ENCODE measurements around the gene ATG9A.

Gene ATG9A

DNA sequence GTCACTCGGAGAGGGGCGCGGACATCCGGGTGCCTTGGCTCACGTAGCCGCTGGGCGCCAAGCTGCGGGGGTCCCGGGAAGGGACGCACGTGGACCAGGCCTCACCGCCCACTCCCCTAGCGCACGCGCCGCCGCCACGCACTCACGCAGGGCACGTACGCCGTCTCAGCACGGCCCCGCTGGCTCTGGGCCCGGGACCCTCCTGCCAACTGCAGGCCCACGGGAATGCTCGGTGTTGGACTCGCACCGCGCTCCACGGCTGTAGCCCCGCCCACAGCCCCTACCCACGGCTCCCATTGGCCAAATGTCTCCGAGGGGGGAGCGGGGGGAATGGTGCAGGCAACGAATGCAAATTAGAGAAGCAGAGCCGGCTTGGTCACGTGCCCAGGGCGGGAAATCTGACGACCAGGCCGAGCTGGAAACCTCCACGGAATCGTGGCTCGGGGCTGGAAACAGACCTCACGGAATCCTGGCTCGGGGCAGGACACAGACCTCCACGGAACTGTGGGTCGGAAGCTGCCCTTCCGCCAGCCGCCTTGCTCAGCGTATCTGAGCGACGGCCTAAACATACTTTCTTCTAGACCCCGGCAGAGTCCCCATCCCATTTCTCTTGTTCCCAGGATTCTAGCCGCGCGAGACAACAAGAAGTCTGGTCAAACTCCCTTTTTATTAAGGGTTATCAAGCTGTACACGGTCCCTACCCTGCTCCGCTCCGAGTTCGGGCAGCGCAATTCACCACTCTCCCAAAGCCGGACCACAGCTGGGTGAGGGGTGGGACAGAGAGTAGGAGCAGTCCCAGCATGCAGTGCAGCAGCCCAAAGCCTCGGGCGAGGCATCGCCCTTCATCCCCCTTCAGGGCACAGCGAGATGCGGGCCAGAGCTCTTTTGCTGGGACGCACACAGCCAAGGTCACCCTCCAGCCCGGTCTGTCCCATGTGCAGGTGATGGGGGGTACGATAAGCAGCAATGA is 10.4 kb downstream of the ATG9A start, which contains the start of gene ABCB6 (continued):
- TF ChIP-seq, protein P1, sequence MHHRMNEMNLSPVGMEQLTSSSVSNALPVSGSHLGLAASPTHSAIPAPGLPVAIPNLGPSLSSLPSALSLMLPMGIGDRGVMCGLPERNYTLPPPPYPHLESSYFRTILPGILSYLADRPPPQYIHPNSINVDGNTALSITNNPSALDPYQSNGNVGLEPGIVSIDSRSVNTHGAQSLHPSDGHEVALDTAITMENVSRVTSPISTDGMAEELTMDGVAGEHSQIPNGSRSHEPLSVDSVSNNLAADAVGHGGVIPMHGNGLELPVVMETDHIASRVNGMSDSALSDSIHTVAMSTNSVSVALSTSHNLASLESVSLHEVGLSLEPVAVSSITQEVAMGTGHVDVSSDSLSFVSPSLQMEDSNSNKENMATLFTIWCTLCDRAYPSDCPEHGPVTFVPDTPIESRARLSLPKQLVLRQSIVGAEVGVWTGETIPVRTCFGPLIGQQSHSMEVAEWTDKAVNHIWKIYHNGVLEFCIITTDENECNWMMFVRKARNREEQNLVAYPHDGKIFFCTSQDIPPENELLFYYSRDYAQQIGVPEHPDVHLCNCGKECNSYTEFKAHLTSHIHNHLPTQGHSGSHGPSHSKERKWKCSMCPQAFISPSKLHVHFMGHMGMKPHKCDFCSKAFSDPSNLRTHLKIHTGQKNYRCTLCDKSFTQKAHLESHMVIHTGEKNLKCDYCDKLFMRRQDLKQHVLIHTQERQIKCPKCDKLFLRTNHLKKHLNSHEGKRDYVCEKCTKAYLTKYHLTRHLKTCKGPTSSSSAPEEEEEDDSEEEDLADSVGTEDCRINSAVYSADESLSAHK (tag by site-specific recombination; IDR thresholded peaks at IDR 0.05): peak; percentile 94
- TF ChIP-seq KLF10 (tag by site-specific recombination; IDR thresholded peaks at IDR 0.05): peak; percentile 66
- peak; percentile 49; the same call in 1 of the 2 replicates for TF ChIP-seq ZNF76 (tag by site-specific recombination; IDR thresholded peaks at IDR 0.05; ENCODE audit: borderline replicate concordance, low read depth)
- TF ChIP-seq, protein P2, sequence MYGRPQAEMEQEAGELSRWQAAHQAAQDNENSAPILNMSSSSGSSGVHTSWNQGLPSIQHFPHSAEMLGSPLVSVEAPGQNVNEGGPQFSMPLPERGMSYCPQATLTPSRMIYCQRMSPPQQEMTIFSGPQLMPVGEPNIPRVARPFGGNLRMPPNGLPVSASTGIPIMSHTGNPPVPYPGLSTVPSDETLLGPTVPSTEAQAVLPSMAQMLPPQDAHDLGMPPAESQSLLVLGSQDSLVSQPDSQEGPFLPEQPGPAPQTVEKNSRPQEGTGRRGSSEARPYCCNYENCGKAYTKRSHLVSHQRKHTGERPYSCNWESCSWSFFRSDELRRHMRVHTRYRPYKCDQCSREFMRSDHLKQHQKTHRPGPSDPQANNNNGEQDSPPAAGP (tag by site-specific recombination; IDR thresholded peaks at IDR 0.05): 0 out of 2 replicates have a peak, but pooled peaks have one; percentile 29
- no peak for TF ChIP-seq ZNF585B (tag by site-specific recombination; IDR thresholded peaks at IDR 0.05)
- TF ChIP-seq RBAK (tag by site-specific recombination; IDR thresholded peaks at IDR 0.05): no peak
- 0 out of 2 replicates have a peak, but pooled peaks have one; percentile 21 for TF ChIP-seq EGR2 (tag by site-specific recombination; IDR thresholded peaks at IDR 0.05; ENCODE audit: low read depth)
- peak; percentile 3 for TF ChIP-seq ZBTB48 (tag by site-specific recombination; IDR thresholded peaks at IDR 0.05)
- TF ChIP-seq, protein P3, sequence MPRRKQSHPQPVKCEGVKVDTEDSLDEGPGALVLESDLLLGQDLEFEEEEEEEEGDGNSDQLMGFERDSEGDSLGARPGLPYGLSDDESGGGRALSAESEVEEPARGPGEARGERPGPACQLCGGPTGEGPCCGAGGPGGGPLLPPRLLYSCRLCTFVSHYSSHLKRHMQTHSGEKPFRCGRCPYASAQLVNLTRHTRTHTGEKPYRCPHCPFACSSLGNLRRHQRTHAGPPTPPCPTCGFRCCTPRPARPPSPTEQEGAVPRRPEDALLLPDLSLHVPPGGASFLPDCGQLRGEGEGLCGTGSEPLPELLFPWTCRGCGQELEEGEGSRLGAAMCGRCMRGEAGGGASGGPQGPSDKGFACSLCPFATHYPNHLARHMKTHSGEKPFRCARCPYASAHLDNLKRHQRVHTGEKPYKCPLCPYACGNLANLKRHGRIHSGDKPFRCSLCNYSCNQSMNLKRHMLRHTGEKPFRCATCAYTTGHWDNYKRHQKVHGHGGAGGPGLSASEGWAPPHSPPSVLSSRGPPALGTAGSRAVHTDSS (tag by site-specific recombination; IDR thresholded peaks at IDR 0.05): no peak
- TF ChIP-seq ZNF223 (tag by site-specific recombination; IDR thresholded peaks at IDR 0.05): peak; percentile 95
- peak; percentile 66; the same call in 1 of the 2 replicates for TF ChIP-seq KLF16 (tag by site-specific recombination; IDR thresholded peaks at IDR 0.05)
- TF ChIP-seq SP3 (tag by site-specific recombination; IDR thresholded peaks at IDR 0.05): peak; percentile 45
- TF ChIP-seq ZNF561 (tag by site-specific recombination; IDR thresholded peaks at IDR 0.05; ENCODE audit: borderline replicate concordance): 0 out of 2 replicates have a peak, but pooled peaks have one; percentile 50
- TF ChIP-seq ZBTB20 (tag by site-specific recombination; IDR thresholded peaks at IDR 0.05): peak; percentile 62; the same call in 1 of the 2 replicates
- no peak for TF ChIP-seq ZEB2 (tag by site-specific recombination; IDR thresholded peaks at IDR 0.05)
- TF ChIP-seq, protein P4, sequence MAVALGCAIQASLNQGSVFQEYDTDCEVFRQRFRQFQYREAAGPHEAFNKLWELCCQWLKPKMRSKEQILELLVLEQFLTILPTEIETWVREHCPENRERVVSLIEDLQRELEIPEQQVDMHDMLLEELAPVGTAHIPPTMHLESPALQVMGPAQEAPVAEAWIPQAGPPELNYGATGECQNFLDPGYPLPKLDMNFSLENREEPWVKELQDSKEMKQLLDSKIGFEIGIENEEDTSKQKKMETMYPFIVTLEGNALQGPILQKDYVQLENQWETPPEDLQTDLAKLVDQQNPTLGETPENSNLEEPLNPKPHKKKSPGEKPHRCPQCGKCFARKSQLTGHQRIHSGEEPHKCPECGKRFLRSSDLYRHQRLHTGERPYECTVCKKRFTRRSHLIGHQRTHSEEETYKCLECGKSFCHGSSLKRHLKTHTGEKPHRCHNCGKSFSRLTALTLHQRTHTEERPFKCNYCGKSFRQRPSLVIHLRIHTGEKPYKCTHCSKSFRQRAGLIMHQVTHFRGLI (tag by site-specific recombination; IDR thresholded peaks at IDR 0.05): no peak
- TF ChIP-seq GLIS1 (tag by site-specific recombination; IDR thresholded peaks at IDR 0.05): no peak
- TF ChIP-seq, protein P5, sequence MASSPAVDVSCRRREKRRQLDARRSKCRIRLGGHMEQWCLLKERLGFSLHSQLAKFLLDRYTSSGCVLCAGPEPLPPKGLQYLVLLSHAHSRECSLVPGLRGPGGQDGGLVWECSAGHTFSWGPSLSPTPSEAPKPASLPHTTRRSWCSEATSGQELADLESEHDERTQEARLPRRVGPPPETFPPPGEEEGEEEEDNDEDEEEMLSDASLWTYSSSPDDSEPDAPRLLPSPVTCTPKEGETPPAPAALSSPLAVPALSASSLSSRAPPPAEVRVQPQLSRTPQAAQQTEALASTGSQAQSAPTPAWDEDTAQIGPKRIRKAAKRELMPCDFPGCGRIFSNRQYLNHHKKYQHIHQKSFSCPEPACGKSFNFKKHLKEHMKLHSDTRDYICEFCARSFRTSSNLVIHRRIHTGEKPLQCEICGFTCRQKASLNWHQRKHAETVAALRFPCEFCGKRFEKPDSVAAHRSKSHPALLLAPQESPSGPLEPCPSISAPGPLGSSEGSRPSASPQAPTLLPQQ (tag by site-specific recombination; IDR thresholded peaks at IDR 0.05): 0 out of 2 replicates have a peak, but pooled peaks have one; percentile 29
- TF ChIP-seq KLF1 (tag by site-specific recombination; IDR thresholded peaks at IDR 0.05): peak; percentile 31; the same call in 1 of the 2 replicates
- TF ChIP-seq ZBTB17 (tag by site-specific recombination; IDR thresholded peaks at IDR 0.05): peak; percentile 39
- no peak for TF ChIP-seq ZNF292 (tag by site-specific recombination; IDR thresholded peaks at IDR 0.05; ENCODE audit: borderline replicate concordance, low read depth)
- peak; percentile 74; the same call in 1 of the 2 replicates for TF ChIP-seq ZNF501 (tag by site-specific recombination; IDR thresholded peaks at IDR 0.05)
- no peak for TF ChIP-seq ZNF2 (tag by site-specific recombination; IDR thresholded peaks at IDR 0.05)
- TF ChIP-seq KLF7 (tag by site-specific recombination; IDR thresholded peaks at IDR 0.05; ENCODE audit: borderline replicate concordance): no peak
- 0 out of 2 replicates have a peak, but pooled peaks have one; percentile 11 for TF ChIP-seq SP7 (tag by site-specific recombination; IDR thresholded peaks at IDR 0.05)

Measured in HEK293 (cell line).